Activated naive CD4-positive, alpha-beta T cell treated with anti-CD3 and anti-CD28 coated beads, Interleukin-2, amount 50 U/mL, for 72 hours (primary cell): ENCODE measurements around the gene GCDH. TPM values are rescaled to one million over a fixed set of nuclear protein-coding genes. Genes with fewer than 3 reads are reported as not detected.
A peak's percentile ranks its signal among the peaks of the same experiment; 100 is the strongest.
"Not testable (repeated sequence)": the region's sequence is repeated elsewhere in the genome, so short reads cannot be mapped to it uniquely, and the experiment has no call there.

Experiments
- ATAC-seq, 2 donors: fragments of 150-1000 bp; cut with Tn5 transposase; 2 replicates each; pipeline ENCODE4 v1.10.0; 2021; ENCODE audit warnings: mild to moderate bottlenecking in 2 of 2, moderate library complexity in 2 of 2
- DNase-seq, 2 donors: peaks; one replicate each; pipeline ENCODE4 v3.0.0; 2021 to 2022; ENCODE audit warnings: low spot score in 2 of 2
- H3K27ac Mint-ChIP-seq, 2 donors: one replicate each; pipeline ENCODE4 v1.8.0; 2022; ENCODE audit warnings: mild to moderate bottlenecking in 2 of 2, mixed read lengths in 2 of 2
- H3K36me3 Mint-ChIP-seq, 2 donors: one replicate each; pipeline ENCODE4 v1.8.0; 2022; ENCODE audit warnings: mixed read lengths in 2 of 2
- H3K9me3 Mint-ChIP-seq, 2 donors: one replicate each; pipeline ENCODE4 v1.8.0; 2022; ENCODE audit warnings: mixed read lengths in 2 of 2
- total RNA-seq, 2 donors: library from RNA; stranded (reverse); gene quantifications; one replicate each; pipeline ENCODE4 v1.2.3, GENCODE V29; 2022

Gene GCDH
- total RNA-seq, 2 donors from 2014 or later: 41.8 to 48.9 TPM

DNA sequence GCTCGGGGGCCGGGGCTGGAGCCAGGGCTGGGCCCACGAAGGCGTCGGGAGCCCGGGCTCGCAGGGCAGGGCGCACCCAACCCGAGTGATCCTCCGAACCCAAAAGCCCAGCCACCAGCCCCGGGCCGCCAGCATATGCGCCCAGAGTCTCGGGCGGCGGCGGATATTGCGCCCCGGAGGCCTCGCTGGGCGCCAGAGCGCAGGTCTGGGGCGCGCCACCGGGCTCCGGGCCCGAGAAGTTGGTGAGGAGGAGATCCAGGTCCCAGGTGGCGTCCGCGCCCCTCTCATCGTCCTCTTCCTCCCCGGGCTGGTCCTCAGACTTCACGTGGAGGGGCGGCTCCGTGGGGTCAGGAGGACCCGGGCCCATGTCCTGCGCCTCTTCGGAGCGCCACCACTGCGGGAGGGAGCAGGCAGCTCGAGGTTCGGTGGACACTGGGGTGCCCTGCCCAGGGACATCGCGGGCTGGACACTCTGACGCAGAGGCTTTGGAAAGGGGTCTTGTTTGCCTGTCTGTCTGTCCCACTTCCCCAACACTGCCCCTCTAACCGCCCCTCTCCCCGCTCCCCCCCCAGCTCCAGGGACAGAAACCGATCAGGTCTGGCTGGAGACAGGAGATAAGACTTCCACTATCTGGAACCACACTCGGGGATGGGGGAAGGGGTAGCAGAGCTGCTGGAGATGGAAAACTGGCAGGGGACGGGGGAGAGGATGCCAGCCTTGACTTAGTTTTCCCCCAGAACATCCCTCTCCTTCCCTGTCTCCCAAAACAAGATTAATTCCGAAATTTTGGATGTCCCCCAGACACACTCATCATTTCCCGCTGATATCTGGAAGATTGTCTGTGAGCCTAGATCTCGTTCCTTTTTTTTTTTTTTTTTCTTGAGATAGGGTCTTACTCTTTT, 5.0 kb upstream of the GCDH start:
- no peak for DNase-seq
- no peak overlapping the region for H3K27ac Mint-ChIP-seq
- H3K36me3 Mint-ChIP-seq: peaks cover 1 to 8% of the 10 kb centered on the region in 2 donors
- ATAC-seq: peak in 1 of 2 donors; percentile 18
- H3K9me3 Mint-ChIP-seq: peaks cover 0 to 5% of the 10 kb centered on the region in 2 donors

DNA sequence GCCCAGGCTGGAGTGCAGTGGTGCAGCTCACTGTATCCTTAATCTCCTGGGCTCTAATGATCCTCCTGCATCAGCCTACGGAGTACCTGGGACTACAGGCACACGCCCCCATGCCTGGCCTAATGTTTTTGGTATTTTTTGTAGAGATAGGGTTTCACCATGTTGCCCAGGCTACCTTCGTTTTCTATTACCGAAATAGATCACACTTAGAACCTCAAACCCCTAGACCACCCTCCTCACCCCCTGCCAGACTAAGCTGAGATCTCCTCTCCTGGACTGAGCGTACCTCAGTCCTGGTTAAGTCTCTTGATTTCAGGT, 4.3 kb upstream of the GCDH start:
- peaks cover 7 to 11% of the 10 kb centered on the region in 2 donors for H3K36me3 Mint-ChIP-seq
- H3K27ac Mint-ChIP-seq: no peak overlapping the region
- no peak for DNase-seq
- H3K9me3 Mint-ChIP-seq: peaks cover 0 to 5% of the 10 kb centered on the region in 2 donors
- no peak for ATAC-seq

DNA sequence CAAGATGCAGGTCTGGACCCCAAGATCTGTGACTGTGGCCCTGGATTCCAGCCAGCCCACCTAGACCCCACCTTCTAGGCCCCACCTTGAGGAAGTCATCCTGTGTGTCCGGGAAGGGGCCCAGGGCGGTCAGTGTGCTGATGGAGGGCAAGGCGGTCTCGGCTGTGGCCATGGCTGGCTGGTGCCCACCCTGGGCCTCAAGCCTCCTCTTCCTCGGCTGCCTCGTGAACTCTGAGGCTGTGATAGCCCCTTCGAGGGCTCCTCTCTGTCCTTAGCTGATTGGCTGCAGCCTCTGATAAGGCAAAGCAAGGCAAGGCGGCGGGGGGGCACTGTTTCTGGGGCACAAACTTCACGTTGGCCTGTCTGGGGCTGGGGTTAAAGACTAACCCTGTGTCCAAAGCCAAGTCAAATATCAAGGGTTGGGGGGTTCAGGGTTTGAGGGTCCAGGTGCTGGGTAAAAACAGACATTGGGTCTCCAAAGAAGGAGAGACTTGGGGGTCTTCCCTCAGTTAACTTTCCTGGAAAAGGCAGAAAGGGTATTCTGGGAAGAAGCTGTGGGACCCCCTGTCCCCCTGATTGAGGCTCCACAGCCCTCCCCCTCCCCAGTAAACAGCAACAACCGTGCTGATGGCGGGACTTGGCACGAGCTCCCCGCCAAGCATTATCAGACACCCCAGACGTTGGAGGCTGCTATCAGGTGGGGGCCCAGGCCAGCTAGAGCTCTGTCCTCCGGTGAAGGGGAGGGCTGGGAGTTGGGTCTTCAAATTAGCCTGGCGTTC, 3.8 kb upstream of the GCDH start, which contains the start of gene KLF1:
KLF1 (minus strand) TSS at position 233 of the 779 bp plus-strand sequence; CDS start at position 172, 61 bp downstream.
- Mint-ChIP-seq H3K27ac (no peak within 1 kb of the TSS), H3K36me3 (peaks cover 9 to 11% of the 10 kb centered on the region in 2 donors), H3K9me3 (peaks cover 0 to 5% of the 10 kb centered on the region in 2 donors)
- ATAC-seq (no peak), DNase-seq (no peak)

DNA sequence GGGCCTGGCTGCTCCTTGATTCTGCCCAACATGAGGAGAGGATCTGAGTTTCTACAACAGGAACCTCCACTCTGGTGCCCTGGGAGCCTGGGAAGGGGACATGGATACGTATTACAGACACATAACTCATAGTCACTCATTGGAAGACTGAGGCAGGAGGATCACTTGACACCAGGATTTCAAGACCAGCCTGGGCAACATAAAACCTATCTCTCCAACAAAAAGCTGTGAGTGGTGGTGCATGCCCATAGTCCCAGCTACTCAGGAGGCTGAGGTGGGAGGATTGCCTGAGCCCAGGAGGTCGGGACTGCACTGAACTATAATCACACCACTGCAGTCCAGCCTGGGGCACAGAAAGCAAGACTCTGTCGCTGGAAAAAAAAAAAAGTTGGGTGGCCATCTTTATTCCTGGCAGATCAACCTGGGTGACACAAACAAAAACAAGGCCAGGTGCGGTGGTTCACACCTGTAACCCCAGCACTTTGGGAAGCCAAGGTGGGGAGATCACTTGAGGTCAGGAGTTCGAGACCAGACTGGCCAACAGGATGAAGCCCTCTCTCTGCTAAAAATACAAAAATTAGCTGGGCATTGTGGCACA, 2.9 kb upstream of the GCDH start:
- H3K27ac Mint-ChIP-seq: no peak overlapping the region
- DNase-seq: no peak
- peaks cover 0 to 5% of the 10 kb centered on the region in 2 donors for H3K9me3 Mint-ChIP-seq
- no peak for ATAC-seq
- H3K36me3 Mint-ChIP-seq: peaks cover 9 to 11% of the 10 kb centered on the region in 2 donors

DNA sequence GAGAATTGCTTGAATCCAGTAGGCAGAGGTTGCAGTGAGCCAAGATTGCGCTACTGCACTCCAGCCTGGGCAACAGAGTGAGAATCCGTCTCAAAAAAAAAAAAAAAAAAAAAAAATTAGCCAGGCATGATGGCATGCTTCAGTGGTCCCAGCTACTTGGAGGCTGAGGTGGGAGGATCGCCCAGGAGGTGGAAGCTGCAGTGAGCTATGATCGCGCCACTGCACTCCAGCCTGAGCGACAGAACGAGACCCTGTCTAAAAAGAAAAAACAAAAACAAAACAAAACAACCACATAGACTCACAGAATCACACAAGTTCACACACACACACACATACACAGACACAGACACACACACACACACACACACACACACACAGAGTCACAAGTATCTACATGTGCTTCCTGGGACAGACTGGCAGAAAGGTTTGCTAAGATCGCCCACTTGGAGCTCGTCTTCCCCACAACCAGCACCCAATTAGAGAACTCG, 617 bp upstream of the GCDH start:
- H3K27ac Mint-ChIP-seq: peak overlapping the region; percentile 84 to 93
- H3K36me3 Mint-ChIP-seq, DNase-seq, H3K9me3 Mint-ChIP-seq, ATAC-seq: not testable (repeated sequence)

DNA sequence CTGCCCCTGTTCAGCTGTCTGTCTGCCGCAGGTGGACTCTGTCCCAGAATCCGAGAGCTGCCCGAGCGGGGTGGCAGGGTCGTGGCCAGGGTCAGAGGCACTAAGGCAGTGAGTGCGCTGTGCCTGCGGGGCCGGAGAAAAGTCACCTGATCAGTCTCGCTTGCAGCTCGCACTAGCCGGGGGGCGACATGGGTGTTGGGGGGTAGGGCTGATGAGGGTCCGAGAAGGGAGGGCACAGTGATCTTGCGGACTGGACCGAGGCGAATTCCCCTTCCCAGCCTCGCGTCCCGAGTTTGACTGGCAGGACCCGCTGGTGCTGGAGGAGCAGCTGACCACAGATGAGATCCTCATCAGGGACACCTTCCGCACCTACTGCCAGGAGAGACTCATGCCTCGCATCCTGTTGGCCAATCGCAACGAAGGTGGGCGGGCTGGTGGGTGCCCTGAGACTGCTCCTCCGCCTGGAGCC, 627 bp downstream of the GCDH start:
- Mint-ChIP-seq H3K9me3 (no peaks in the 10 kb centered on the region), H3K27ac (peak overlapping the region; percentile 84 to 93), H3K36me3 (peaks cover 5 to 9% of the 10 kb centered on the region in 2 donors)
- ATAC-seq (no peak), DNase-seq (no peak)

DNA sequence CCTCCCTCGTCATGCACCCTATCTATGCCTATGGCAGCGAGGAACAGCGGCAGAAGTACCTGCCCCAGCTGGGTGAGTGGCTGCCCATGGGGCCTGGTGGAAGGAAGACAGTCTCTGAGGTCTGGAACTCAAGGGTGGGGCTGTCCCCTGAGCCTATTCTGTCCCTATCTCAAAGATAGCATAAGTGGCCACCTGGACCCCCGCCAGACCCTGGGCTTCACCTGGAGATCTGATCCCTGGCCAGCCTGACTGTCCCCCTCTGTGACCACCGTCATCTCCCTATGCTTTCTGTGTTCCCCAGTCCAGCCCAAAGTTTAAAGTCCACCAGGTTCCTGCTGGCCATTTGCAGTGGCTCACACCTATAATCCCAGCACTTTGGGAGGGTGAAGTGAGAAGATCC, 2.6 kb downstream of the GCDH start:
- peaks cover 5 to 9% of the 10 kb centered on the region in 2 donors for H3K36me3 Mint-ChIP-seq
- peak overlapping the region in 1 of 2 donors; percentile 55 for H3K27ac Mint-ChIP-seq
- ATAC-seq: no peak
- no peaks in the 10 kb centered on the region for H3K9me3 Mint-ChIP-seq
- DNase-seq: no peak

DNA sequence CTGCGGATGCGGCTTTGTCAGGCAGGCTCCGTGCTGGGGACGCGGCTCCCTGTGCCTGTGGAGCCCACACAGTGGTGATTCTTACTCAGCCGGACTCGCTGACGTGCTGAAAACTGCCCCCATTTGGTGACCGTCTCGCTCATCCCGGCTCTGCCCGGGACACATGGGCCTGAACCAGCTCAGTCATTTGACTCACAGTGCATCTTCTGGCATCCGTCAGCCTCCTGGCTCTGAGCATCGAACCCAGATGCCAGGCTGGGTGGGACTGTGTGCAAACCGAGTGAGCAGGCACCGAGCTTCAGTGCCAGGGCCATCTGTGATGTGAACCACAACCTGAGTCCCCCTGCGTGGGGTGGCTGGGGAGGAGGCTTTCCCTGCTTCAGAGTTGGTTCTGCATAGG, 5.5 kb downstream of the GCDH start:
- DNase-seq (no peak), ATAC-seq (no peak)
- H3K9me3 Mint-ChIP-seq: no peaks in the 10 kb centered on the region
- no peak overlapping the region for H3K27ac Mint-ChIP-seq
- peaks cover 0 to 3% of the 10 kb centered on the region in 2 donors for H3K36me3 Mint-ChIP-seq

DNA sequence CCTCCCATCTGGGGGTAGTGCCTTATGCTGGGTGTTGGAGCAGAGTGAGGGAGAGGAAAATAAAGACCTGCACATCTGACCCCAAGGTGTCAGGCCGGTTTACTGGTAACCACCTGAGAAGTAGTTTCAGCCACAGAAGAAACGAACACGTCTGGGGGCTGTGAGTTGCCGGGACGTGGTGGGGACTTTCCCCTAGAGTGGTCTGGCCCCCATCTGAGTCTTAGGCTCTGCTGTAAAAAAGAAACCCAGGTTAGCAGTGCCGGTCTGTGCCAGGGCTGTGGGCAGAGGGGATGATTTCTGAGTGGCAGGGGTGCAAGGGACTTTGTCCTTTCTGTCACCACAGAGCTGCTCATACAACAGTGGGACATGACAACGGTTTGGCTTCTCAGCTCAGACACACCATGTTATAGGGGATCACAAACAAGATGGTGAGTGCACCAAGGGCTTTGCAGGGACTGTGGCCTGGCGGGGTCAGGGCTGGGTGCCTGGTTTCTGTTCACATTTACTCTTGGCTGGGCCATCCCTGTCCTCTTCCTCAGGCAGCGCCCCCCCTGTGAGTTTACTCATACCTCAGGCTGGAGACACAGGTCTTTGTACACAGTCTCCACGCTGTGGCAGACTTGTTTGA, 9.0 kb downstream of the GCDH start:
- H3K27ac Mint-ChIP-seq: peak overlapping the region in 1 of 2 donors; percentile 39
- DNase-seq: peak in 1 of 2 donors; percentile 9
- peak; percentile 81 to 83 for ATAC-seq
- H3K9me3 Mint-ChIP-seq: no peaks in the 10 kb centered on the region
- H3K36me3 Mint-ChIP-seq: no peaks in the 10 kb centered on the region

DNA sequence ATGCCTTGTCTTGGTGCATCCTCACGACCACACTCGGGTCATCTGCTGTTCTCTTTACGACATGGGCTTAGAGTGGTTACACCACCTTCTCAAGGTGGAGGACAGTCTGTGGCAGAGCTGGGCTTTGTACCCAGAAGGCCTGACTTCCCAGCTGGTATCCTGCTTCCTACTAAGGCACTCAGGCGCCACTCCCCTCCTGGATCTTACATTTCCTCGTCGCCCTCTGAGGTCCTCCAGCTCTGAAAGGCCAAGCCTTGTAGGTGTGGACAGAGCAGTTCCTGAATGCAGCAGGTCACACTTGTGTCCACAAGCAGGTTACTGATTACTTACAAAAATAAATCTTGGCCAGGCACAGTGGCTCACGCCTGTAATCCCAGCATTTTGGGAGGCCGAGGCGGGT, 16.2 kb downstream of the GCDH start:
- Mint-ChIP-seq H3K36me3 (no peaks in the 10 kb centered on the region), H3K9me3 (no peaks in the 10 kb centered on the region), H3K27ac (peak overlapping the region in 1 of 2 donors; percentile 22)
- ATAC-seq (no peak), DNase-seq (no peak)

DNA sequence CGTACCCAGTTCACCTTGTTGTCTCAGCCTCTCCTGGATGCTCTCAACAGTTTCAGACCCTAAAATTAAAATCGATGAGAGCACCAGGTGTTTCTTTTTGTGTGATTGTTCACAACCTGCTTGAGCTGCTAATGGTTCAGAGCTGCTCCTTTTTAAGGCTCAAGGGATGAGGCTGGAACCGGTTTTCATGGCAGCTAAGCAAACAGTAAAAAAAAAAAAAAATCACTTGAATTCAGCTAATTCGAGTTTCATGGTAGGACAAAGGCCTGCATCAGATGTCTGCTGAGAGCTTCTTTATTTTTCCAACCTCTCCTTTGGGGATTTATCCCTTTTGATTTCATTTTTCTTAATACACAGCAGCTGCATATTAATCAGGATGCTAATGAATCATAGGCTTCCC, 21.6 kb downstream of the GCDH start:
- ATAC-seq (no peak), DNase-seq (no peak)
- no peaks in the 10 kb centered on the region for H3K9me3 Mint-ChIP-seq
- no peak overlapping the region for H3K27ac Mint-ChIP-seq
- H3K36me3 Mint-ChIP-seq: no peaks in the 10 kb centered on the region

DNA sequence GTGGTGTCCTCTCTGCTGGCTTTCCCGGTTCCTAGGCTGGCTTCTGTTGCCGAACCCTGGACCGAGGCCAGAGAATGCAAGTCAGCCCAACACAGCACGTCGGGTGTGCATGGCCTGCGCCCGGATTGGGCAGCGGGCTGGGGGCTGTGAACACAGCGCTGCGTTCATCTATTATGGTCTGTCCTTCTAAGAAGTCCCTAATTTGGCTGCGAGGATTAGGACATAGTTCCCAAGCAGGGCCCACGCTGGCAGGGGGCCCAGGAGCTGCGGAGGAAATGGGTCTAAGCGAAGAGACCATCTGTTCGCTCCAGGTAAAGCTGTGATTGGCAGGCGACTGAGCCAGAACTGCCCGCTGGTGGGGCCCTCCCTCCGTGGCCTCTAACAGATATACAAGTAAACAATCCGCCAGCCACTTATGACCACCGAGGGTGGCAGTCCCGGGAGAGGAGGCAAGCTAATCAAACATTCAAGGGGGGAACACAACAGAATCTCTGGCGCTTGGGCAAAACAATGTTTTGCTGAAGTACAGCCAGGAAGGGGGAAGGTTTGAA, 22.1 kb downstream of the GCDH start:
- H3K36me3 Mint-ChIP-seq: no peaks in the 10 kb centered on the region
- no peak overlapping the region for H3K27ac Mint-ChIP-seq
- H3K9me3 Mint-ChIP-seq: no peaks in the 10 kb centered on the region
- DNase-seq (no peak), ATAC-seq (no peak)

DNA sequence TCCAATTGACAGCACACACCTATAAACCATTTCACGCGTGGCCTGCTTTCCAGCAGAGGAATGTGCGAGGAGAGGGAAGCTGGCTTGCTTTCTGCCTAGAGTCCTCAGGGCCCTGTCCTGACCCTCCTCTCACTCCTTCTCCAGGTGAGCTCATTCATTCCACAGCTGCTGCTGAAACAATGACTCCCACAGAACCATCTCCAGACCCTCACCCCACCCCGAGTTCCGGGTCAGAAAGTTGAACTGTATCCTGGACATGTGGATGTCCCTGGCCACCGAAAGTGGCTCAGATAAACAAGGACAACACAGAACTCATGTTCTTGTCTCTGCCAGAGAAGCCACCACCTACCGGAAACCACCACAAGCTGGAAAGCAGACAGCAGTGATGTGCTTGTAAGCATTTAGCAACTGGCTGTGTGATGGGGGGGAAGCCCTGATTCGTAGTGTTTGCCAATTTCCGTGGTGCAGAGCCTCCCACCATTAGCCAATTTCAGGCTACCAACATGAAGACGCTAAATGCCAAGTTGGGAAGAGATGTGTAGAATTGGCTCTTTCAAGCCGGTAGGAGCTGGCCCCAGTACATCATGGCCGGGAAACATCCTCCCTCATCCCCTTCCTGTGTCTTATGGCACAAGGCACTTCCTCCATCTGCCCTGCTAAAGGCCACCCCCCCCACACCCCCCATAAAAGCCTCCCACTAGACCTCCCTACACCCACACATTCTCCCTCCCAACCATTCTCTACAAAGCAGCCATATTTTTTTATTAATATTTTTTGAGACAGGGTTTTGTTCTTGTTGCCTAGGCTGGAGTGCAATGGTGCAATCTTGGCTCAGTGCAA, 23.1 kb downstream of the GCDH start:
- peak in 1 of 2 donors; percentile 45 for DNase-seq
- H3K36me3 Mint-ChIP-seq: peaks cover 0 to 10% of the 10 kb centered on the region in 2 donors

DNA sequence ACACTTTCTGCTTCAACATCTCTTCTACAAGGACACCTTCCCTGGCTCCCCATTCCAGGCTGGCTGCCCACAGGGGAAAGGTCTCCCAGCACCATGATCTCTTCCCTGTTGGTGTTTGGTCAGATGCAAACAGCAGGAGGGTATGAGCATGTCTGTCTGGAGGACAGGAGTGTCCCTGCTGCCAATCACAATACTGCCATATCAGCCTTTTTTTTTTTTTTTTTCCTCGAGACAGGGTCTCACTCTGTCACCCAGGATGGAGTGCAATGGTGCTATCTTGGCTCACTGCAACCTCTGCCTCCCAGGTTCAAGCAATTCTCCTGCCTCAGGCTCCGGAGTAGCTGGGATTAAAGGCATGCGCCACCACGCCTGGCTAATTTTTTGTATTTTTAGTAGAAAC, 24.9 kb downstream of the GCDH start:
- peaks cover 0 to 19% of the 10 kb centered on the region in 2 donors for H3K36me3 Mint-ChIP-seq
- not testable (repeated sequence) for ATAC-seq, DNase-seq, H3K27ac Mint-ChIP-seq, H3K9me3 Mint-ChIP-seq

More for the DNA sequence above, 23.1 kb downstream of the GCDH start:
- Mint-ChIP-seq H3K27ac (peak overlapping the region; percentile 53 to 86), H3K9me3 (peaks cover 0 to 7% of the 10 kb centered on the region in 2 donors)
- ATAC-seq: peak; percentile 56 to 65

DNA sequence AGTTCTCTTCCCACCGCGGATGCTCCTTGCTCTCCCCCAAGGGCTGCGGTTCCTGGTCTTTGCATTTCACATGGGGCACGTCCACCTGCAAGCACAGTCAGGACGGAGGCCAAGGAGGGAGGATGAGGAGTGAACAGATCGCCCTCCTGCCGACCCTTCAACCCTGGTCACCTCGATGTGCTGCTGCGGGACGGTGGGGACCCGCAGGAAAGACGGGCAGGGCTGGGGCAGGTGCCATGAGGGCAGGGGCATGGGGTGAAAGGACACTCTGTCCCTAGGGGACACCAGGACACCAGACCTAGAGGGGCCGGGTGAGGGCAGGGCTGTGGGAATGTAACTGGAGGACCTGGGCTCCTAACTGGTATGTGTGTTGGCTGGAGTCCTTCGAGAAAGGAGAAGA, 27.3 kb downstream of the GCDH start:
- peak overlapping the region; percentile 92 to 95 for H3K27ac Mint-ChIP-seq
- peaks cover 0 to 30% of the 10 kb centered on the region in 2 donors for H3K36me3 Mint-ChIP-seq
- DNase-seq: no peak
- ATAC-seq: no peak
- peaks cover 0 to 7% of the 10 kb centered on the region in 2 donors for H3K9me3 Mint-ChIP-seq
